Esophagus muscularis mucosa (tissue), 3 donors: ENCODE data around the gene SLC1A1.

Experiments used
- CTCF ChIP-seq, 3 experiments: fragments of 200-600 bp in 2 of 3; fragments of 450-650 bp in 1 of 3; sonication (generic) in 2 of 3; IDR thresholded peaks; one replicate each; pipeline ENCODE4 v1.5.1; 2017 to 2019; ENCODE audit warnings: antibody characterized with exemption in 3 of 3, mild to moderate bottlenecking in 2 of 3, moderate library complexity in 1 of 3
- EP300 ChIP-seq: sonication (generic); formaldehyde crosslinking; IDR thresholded peaks from one replicate; pipeline ENCODE4 v1.6.1; 2017; ENCODE audit warnings: antibody characterized with exemption

GRCh38 chr9:4590430-4591122 lies 100.3 kb downstream of the SLC1A1 start:
- no peak for TF ChIP-seq CTCF (IDR thresholded peaks at IDR 0.05)
- TF ChIP-seq EP300: no peak
